Liver (tissue), 9 donors: Measurements from ENCODE around the gene TSR1. TPM values are rescaled to one million over a fixed set of nuclear protein-coding genes. Genes with fewer than 3 reads are reported as not detected.

Experiments
- DNase-seq: peaks from one replicate; pipeline ENCODE4 v3.0.0-alpha.2; 2017; ENCODE audit warnings: low spot score
- H3K27ac ChIP-seq, 2 donors: one replicate each; pipeline ENCODE4 v1.7.0; 2013; ENCODE audit warnings: inconsistent platforms in 2 of 2, low read length in 2 of 2, control low read depth in 1 of 2, low read depth in 1 of 2, mild to moderate bottlenecking in 1 of 2
- H3K27me3 ChIP-seq, 4 donors: one replicate each; pipeline versions ENCODE4 v1.6.1 to v1.7.0; 2013; ENCODE audit warnings: low read length in 3 of 4, inconsistent platforms in 1 of 4, mild to moderate bottlenecking in 1 of 4, moderate library complexity in 1 of 4; ENCODE audit not compliant: control insufficient read depth in 4 of 4, insufficient read depth in 4 of 4
- H3K36me3 ChIP-seq, 4 donors: one replicate each; pipeline versions ENCODE4 v1.6.1 to v1.7.0; 2013; ENCODE audit warnings: low read length in 3 of 4, mild to moderate bottlenecking in 3 of 4, low read depth in 1 of 4, moderate library complexity in 1 of 4; ENCODE audit not compliant: control insufficient read depth in 4 of 4, insufficient read depth in 3 of 4
- H3K4me1 ChIP-seq, 4 donors: one replicate each; pipeline versions ENCODE4 v1.6.1 to v1.7.0; 2013; ENCODE audit warnings: low read length in 3 of 4, mild to moderate bottlenecking in 3 of 4, moderate library complexity in 1 of 4; ENCODE audit not compliant: control insufficient read depth in 4 of 4, insufficient read depth in 4 of 4
- H3K4me3 ChIP-seq, 3 donors: one replicate each; pipeline versions ENCODE4 v1.6.1 to v1.7.0; 2013; ENCODE audit warnings: low read length in 3 of 3, control low read depth in 1 of 3, low read depth in 1 of 3, mild to moderate bottlenecking in 1 of 3
- H3K9ac ChIP-seq, 2 donors: one replicate each; pipeline ENCODE4 v1.7.0; 2013; ENCODE audit warnings: low read length in 2 of 2, mild to moderate bottlenecking in 2 of 2, moderate library complexity in 2 of 2, control low read depth in 1 of 2, low read depth in 1 of 2
- H3K9me3 ChIP-seq, 4 donors: one replicate each; pipeline versions ENCODE4 v1.6.1 to v1.7.0; 2013; ENCODE audit warnings: low read length in 3 of 4; ENCODE audit not compliant: control insufficient read depth in 4 of 4
- ATF3 ChIP-seq: IDR thresholded peaks from 2 replicates; pipeline ENCODE4 v1.6.1; 2016; ENCODE audit warnings: antibody characterized with exemption
- CTCF ChIP-seq: fragments of 150-350 bp; IDR thresholded peaks from 2 replicates; pipeline ENCODE4 v1.5.1; 2017; ENCODE audit warnings: improper control_type of control experiment, low read depth, low read length; ENCODE audit not compliant: missing input control
- EGR1 ChIP-seq, 2 donors: IDR thresholded peaks; 2 replicates each; pipeline ENCODE4 v1.6.1; 2016 to 2018; ENCODE audit warnings: antibody characterized with exemption in 2 of 2, low read depth in 2 of 2
- FOXA1 ChIP-seq: IDR thresholded peaks from 2 replicates; pipeline ENCODE4 v1.6.1; 2016; ENCODE audit warnings: antibody characterized with exemption
- GABPA ChIP-seq, 2 donors: IDR thresholded peaks in 1 of 2; conservative IDR thresholded peaks in 1 of 2; 2 replicates each; pipeline ENCODE4 v1.6.1; 2016; ENCODE audit warnings: antibody characterized with exemption in 2 of 2, mild to moderate bottlenecking in 1 of 2, moderate library complexity in 1 of 2
- HNF4A ChIP-seq, 2 donors: conservative IDR thresholded peaks; 2 replicates each; pipeline ENCODE4 v1.6.1; 2016; ENCODE audit warnings: antibody characterized with exemption in 2 of 2, mild to moderate bottlenecking in 2 of 2
- HNF4G ChIP-seq: IDR thresholded peaks from 2 replicates; pipeline ENCODE4 v1.6.1; 2016; ENCODE audit warnings: antibody characterized with exemption
- JUND ChIP-seq, 2 donors: IDR thresholded peaks; 2 replicates each; pipeline ENCODE4 v1.6.1; 2016; ENCODE audit warnings: antibody characterized with exemption in 2 of 2
- NR2F2 ChIP-seq: IDR thresholded peaks from 2 replicates; pipeline ENCODE4 v1.6.1; 2016; ENCODE audit warnings: antibody characterized with exemption
- RXRA ChIP-seq, 2 donors: IDR thresholded peaks; 2 replicates each; pipeline ENCODE4 v1.6.1; 2017 to 2018; ENCODE audit warnings: antibody characterized with exemption in 2 of 2, mild to moderate bottlenecking in 1 of 2
- SP1 ChIP-seq: IDR thresholded peaks from 2 replicates; pipeline ENCODE4 v1.6.1; 2018; ENCODE audit warnings: antibody characterized with exemption, mild to moderate bottlenecking
- TAF1 ChIP-seq: conservative IDR thresholded peaks from 2 replicates; pipeline ENCODE4 v1.6.1; 2016; ENCODE audit warnings: antibody characterized with exemption, mild to moderate bottlenecking
- YY1 ChIP-seq: IDR thresholded peaks from 2 replicates; pipeline ENCODE4 v1.6.1; 2016; ENCODE audit warnings: antibody characterized with exemption, mild to moderate bottlenecking
- ZBTB33 ChIP-seq: IDR thresholded peaks from 2 replicates; pipeline ENCODE4 v1.6.1; 2016; ENCODE audit warnings: antibody characterized with exemption
- WGBS: extraction: QIAGEN DNeasy Blood & Tissue Kit; methylation state at CpG from one replicate; pipeline ENCODE4 v1.1.7; 2013; 5-methylcytosine and 5-hydroxymethylcytosine counted together
- polyA plus RNA-seq, 2 donors: library from polyadenylated mRNA; stranded (reverse) in 1 of 2; unstranded in 1 of 2; fragments of 200-250 nt in 1 of 2; fragments of >200 nt in 1 of 2; fragmentation: Nextera tagmentation in 1 of 2; extraction: Ambion mirVana in 1 of 2; gene quantifications; one replicate each; pipeline versions ENCODE4 v1.2.1 to v1.2.3, GENCODE V29; 2013 to 2015
- total RNA-seq, 2 donors: library from RNA; depleted of rRNA; stranded (reverse); fragments of >200 nt; gene quantifications; one replicate each; pipeline ENCODE4 v1.2.3, GENCODE V29; 2014
- donor health status: healthy.
- donor health status: healthy.
- donor health status: healthy.
- donor health status: healthy.
- donor health status: healthy.

TSR1 gene
- total and polyA plus RNA-seq, 4 donors: 6.5 to 27.0 (median 13.8) TPM

- peaks cover 0 to 14% (median 10%) of the 10 kb centered on the region in 4 donors for H3K4me1 ChIP-seq
These were observed 32.8 kb downstream of the TSR1 start, which contains the start of the genes SMG6 and SRR for GRCh38 chr17:2303204-2304188. Gene SMG6, minus strand, starts transcription at chr17:2303785. Its CDS starts 65 bp downstream, at chr17:2303720. Gene SRR, plus strand, starts transcription at chr17:2303950. Its CDS starts 11,611 bp downstream, at chr17:2315561.

GRCh38 chr17:2302778-2303203, 33.5 kb downstream of the TSR1 start:
- Histone ChIP-seq H3K27me3 (no peaks in the 10 kb centered on the region), H3K9me3 (no peaks in the 10 kb centered on the region), H3K4me3 (peak overlapping the region; percentile 90 to 95 (median 90)), H3K4me1 (peaks cover 0 to 14% (median 10%) of the 10 kb centered on the region in 4 donors), H3K27ac (peak overlapping the region in 1 of 2 donors; percentile 91), H3K36me3 (peaks cover 0 to 9% (median 2%) of the 10 kb centered on the region in 4 donors), H3K9ac (peak overlapping the region; percentile 21 to 80)
- DNase-seq: no peak
- 3% methylated on average over 12 of the region's 12 CpGs for WGBS
- TF ChIP-seq GABPA (IDR thresholded peaks at IDR 0.05 in 1 of 2, conservative IDR thresholded peaks at IDR 0.05 in 1 of 2) (no peak), FOXA1 (no peak), TAF1 (no peak)

More at GRCh38 chr17:2303204-2304188, 32.8 kb downstream of the TSR1 start, which contains the start of the genes SMG6 and SRR:
- Histone ChIP-seq H3K4me3 (peak within 1 kb of the TSS; percentile 90 to 95 (median 90)), H3K36me3 (peaks cover 0 to 9% (median 1%) of the 10 kb centered on the region in 4 donors), H3K9me3 (no peaks in the 10 kb centered on the region), H3K9ac (peak within 1 kb of the TSS; percentile 32 to 80), H3K27ac (peak within 1 kb of the TSS; percentile 75 to 91), H3K27me3 (no peaks in the 10 kb centered on the region)
- WGBS: under 1% methylated on average over 108 of the region's 108 CpGs
- no peak for TF ChIP-seq HNF4G
- peak in 1 of 2 donors; percentile 48 for TF ChIP-seq GABPA (IDR thresholded peaks at IDR 0.05 in 1 of 2, conservative IDR thresholded peaks at IDR 0.05 in 1 of 2)
- TF ChIP-seq SP1: peak; percentile 4
- peak; percentile 94 for DNase-seq

GRCh38 chr17:2299756-2300155, 36.5 kb downstream of the TSR1 start:
- TF ChIP-seq YY1 (no peak), ATF3 (no peak), HNF4A (conservative IDR thresholded peaks at IDR 0.05) (no peak), EGR1 (IDR thresholded peaks at IDR 0.05; ENCODE audit: low read depth in 2 of 2) (no peak), RXRA (IDR thresholded peaks at IDR 0.05) (no peak), TAF1 (no peak), NR2F2 (no peak), CTCF (no peak), HNF4G (no peak), JUND (IDR thresholded peaks at IDR 0.05) (no peak), ZBTB33 (no peak), GABPA (IDR thresholded peaks at IDR 0.05 in 1 of 2, conservative IDR thresholded peaks at IDR 0.05 in 1 of 2) (no peak)
- WGBS: 95% methylated on average over 22 of the region's 22 CpGs
- H3K9ac ChIP-seq: no peak overlapping the region
- no peaks in the 10 kb centered on the region for H3K27me3 ChIP-seq
- H3K36me3 ChIP-seq: peaks cover 0 to 32% (median 12%) of the 10 kb centered on the region in 4 donors
- DNase-seq: no peak
- peaks cover 0 to 14% (median 10%) of the 10 kb centered on the region in 4 donors for H3K4me1 ChIP-seq
- no peaks in the 10 kb centered on the region for H3K9me3 ChIP-seq
- no peak overlapping the region for H3K27ac ChIP-seq
- H3K4me3 ChIP-seq: no peak overlapping the region
